ENCODE measurements around the gene CHRNE.
A peak's percentile ranks its signal among the peaks of the same experiment; 100 is the strongest.

The CHRNE gene

DNA sequence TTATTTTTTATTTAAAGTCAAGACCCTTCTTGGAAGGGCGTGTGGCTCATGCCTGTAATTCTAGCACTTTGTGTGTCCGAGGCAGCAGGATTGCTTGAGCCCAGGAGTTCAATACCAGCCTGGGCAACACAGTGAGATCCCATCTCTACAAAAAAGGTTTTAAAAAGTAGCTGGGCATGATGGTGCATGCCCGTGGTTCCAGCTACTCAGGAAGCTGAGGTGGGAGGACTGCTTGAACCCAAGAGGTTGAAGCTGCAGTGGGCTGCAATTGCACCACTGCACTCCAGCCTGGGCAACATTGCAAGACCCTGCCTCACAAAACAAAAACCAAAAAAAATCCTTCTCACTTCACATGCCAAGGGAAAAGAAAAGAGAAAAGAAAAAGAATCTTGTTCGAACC, 40.2 kb downstream of the CHRNE start:
- no peak for ATAC-seq (ENCODE audit: low read depth)

DNA sequence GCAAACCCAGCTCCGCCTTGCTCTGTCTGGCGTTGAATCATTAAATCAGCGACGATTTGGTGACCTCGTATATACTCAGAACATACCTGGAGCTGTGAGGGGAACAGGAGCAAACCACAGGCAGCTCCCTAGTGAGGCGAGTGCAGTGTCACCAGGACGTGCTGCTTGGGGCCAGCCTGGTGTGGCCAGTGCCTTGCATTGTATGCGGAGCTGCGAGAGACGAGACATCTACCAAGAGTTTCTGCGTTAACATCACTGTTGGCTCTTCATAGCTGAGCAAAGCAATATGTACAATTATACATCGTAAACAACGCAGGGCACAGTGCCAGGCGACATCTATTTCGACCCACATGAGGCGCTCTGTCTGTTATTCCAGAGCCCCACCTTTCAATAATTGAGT, 41.8 kb downstream of the CHRNE start:
- Histone ChIP-seq H3K9me3 (ENCODE audit: severe bottlenecking) (no peaks in the 10 kb centered on the region), H3K4me3 (ENCODE audit: severe bottlenecking) (no peak overlapping the region), H3K4me1 (ENCODE audit: insufficient read depth, poor library complexity, severe bottlenecking) (peaks cover 41% of the 10 kb centered on the region), H3K27ac (ENCODE audit: poor library complexity, severe bottlenecking) (peak overlapping the region; percentile 95), H3K27me3 (ENCODE audit: insufficient read depth, poor library complexity, severe bottlenecking) (no peaks in the 10 kb centered on the region), H3K36me3 (ENCODE audit: low read depth) (peaks cover 57% of the 10 kb centered on the region)
- TF ChIP-seq, protein P1, sequence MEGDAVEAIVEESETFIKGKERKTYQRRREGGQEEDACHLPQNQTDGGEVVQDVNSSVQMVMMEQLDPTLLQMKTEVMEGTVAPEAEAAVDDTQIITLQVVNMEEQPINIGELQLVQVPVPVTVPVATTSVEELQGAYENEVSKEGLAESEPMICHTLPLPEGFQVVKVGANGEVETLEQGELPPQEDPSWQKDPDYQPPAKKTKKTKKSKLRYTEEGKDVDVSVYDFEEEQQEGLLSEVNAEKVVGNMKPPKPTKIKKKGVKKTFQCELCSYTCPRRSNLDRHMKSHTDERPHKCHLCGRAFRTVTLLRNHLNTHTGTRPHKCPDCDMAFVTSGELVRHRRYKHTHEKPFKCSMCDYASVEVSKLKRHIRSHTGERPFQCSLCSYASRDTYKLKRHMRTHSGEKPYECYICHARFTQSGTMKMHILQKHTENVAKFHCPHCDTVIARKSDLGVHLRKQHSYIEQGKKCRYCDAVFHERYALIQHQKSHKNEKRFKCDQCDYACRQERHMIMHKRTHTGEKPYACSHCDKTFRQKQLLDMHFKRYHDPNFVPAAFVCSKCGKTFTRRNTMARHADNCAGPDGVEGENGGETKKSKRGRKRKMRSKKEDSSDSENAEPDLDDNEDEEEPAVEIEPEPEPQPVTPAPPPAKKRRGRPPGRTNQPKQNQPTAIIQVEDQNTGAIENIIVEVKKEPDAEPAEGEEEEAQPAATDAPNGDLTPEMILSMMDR (IDR thresholded peaks at IDR 0.05; ENCODE audit: poor library complexity, severe bottlenecking): no peak
- no peak for ATAC-seq (ENCODE audit: low read depth)
- no peak for DNase-seq (ENCODE audit: low spot score)

More for the DNA sequence above, 40.2 kb downstream of the CHRNE start:
- Histone ChIP-seq H3K4me3 (ENCODE audit: severe bottlenecking) (no peak overlapping the region), H3K36me3 (ENCODE audit: low read depth) (peaks cover 62% of the 10 kb centered on the region), H3K27ac (ENCODE audit: poor library complexity, severe bottlenecking) (peak overlapping the region; percentile 13), H3K27me3 (ENCODE audit: insufficient read depth, poor library complexity, severe bottlenecking) (no peaks in the 10 kb centered on the region), H3K9me3 (ENCODE audit: severe bottlenecking) (no peaks in the 10 kb centered on the region), H3K4me1 (ENCODE audit: insufficient read depth, poor library complexity, severe bottlenecking) (peaks cover 38% of the 10 kb centered on the region)
- DNase-seq (ENCODE audit: low spot score): no peak
- TF ChIP-seq, protein P1 (IDR thresholded peaks at IDR 0.05; ENCODE audit: poor library complexity, severe bottlenecking): no peak

DNA sequence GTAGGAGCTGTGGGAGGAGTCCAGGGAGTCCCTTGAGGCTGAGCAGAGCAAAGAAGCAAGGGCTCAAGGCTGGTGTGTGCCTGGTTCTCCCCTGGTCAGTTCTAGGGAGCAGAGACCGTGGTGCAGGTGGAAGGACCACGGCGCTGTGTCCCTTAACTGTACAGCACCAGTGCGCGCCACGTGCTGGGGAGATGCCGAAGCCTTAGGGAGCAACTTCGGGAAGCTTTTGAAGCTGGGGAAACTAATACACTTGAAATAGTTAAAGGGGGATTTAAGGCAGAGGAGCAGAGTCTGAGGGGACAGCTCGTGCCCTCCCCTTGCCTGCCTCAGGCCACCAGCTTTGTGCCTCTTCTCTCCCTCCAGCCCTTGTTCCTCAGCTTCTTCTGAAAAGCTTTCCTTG, 42.2 kb downstream of the CHRNE start:
- H3K27me3 ChIP-seq (ENCODE audit: insufficient read depth, poor library complexity, severe bottlenecking): no peaks in the 10 kb centered on the region
- DNase-seq (ENCODE audit: low spot score): no peak
- peak overlapping the region; percentile 95 for H3K27ac ChIP-seq (ENCODE audit: poor library complexity, severe bottlenecking)
- TF ChIP-seq, protein P1 (IDR thresholded peaks at IDR 0.05; ENCODE audit: poor library complexity, severe bottlenecking): no peak
- ATAC-seq (ENCODE audit: low read depth): no peak
- H3K4me1 ChIP-seq (ENCODE audit: insufficient read depth, poor library complexity, severe bottlenecking): peaks cover 41% of the 10 kb centered on the region
- no peaks in the 10 kb centered on the region for H3K9me3 ChIP-seq (ENCODE audit: severe bottlenecking)
- peak overlapping the region; percentile 27 for H3K4me3 ChIP-seq (ENCODE audit: severe bottlenecking)
- H3K36me3 ChIP-seq (ENCODE audit: low read depth): peaks cover 53% of the 10 kb centered on the region

DNA sequence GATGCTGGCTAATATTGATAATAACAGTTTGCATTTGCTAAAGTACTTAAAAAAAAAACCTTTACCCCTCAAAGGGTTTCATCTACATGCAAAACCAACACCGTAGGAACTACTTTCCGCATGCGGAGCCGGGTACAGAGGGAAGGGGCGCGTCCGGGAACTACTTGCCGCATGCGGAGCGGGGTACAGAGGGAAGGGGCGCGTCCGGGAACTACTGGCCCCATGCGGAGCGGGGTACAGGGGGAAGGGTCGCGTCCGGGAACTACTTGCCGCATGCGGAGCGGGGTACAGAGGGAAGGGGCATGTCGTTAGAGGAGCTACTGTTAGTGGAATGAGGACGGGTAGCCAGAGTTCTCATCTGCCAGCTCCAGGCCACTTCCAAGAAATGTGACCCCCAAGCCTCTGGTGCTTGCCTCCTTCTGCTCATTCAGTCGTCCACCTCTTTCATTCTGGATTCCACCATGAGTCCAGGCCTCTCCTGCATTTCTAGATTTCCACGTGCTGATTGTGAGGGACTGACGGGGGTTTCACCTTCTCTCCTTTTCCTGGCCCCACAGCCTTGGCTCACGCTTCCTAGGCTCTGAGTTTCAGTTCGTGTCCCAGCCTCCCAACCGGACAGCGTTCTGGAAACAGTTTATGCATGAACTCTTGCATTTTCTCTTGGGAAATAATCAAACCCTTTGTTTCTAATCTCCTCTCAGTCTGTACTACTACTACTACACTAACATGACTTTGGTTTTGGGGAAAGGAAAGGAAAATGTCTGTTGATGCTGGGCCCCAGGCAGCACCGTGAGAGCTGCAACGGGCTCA, 42.9 kb downstream of the CHRNE start:
- no peak for DNase-seq (ENCODE audit: low spot score)
- Histone ChIP-seq H3K27ac (ENCODE audit: poor library complexity, severe bottlenecking) (peak overlapping the region; percentile 95), H3K27me3 (ENCODE audit: insufficient read depth, poor library complexity, severe bottlenecking) (no peaks in the 10 kb centered on the region), H3K4me1 (ENCODE audit: insufficient read depth, poor library complexity, severe bottlenecking) (peaks cover 42% of the 10 kb centered on the region), H3K9me3 (ENCODE audit: severe bottlenecking) (no peaks in the 10 kb centered on the region), H3K4me3 (ENCODE audit: severe bottlenecking) (peak overlapping the region; percentile 27), H3K36me3 (ENCODE audit: low read depth) (peaks cover 47% of the 10 kb centered on the region)
- ATAC-seq (ENCODE audit: low read depth): no peak
- TF ChIP-seq, protein P1 (IDR thresholded peaks at IDR 0.05; ENCODE audit: poor library complexity, severe bottlenecking): no peak

DNA sequence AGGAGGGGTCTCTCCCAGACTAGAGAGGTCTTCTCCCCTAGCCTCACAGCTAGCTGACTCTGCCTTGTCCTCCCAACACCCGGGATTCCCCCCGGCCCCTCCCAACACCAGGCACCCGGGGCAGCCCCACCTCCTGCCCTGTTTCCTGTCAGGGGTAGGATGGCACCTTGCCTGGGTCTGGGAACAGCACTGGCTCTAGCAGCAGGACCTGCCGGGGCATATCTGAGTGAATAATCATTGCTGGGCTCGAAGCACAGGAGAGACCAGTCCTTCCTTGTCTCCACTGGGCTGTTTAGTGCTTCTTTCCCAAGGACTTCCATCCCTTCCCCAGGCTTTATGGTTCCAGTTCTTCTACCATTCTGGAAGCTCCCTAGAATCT, 44.0 kb downstream of the CHRNE start:
- ATAC-seq (ENCODE audit: low read depth) (peak; percentile 85), DNase-seq (ENCODE audit: low spot score) (peak; percentile 94)

More for the DNA sequence above, 44.0 kb downstream of the CHRNE start:
- Histone ChIP-seq H3K27ac (ENCODE audit: poor library complexity, severe bottlenecking) (peak overlapping the region; percentile 95), H3K27me3 (ENCODE audit: insufficient read depth, poor library complexity, severe bottlenecking) (no peaks in the 10 kb centered on the region), H3K9me3 (ENCODE audit: severe bottlenecking) (no peaks in the 10 kb centered on the region), H3K36me3 (ENCODE audit: low read depth) (peaks cover 41% of the 10 kb centered on the region), H3K4me3 (ENCODE audit: severe bottlenecking) (peak overlapping the region; percentile 27), H3K4me1 (ENCODE audit: insufficient read depth, poor library complexity, severe bottlenecking) (peaks cover 52% of the 10 kb centered on the region)
- TF ChIP-seq, protein P1 (IDR thresholded peaks at IDR 0.05; ENCODE audit: poor library complexity, severe bottlenecking): no peak

Data from RWPE2 (cell line).